Prostate gland (tissue), 2 donors: Measurements from ENCODE around the gene AIFM1.

Experiments
- POLR2A ChIP-seq: fragments of 450-650 bp; IDR thresholded peaks from one replicate; pipeline ENCODE4 v1.6.1; 2016; ENCODE audit warnings: antibody characterized with exemption, mild to moderate bottlenecking
- TF ChIP-seq, protein P1 (sequence below), 4 experiments: fragments of 200-600 bp in 2 of 4; fragments of 450-650 bp in 2 of 4; sonication (generic) in 2 of 4; IDR thresholded peaks; 1 replicate in 3 of 4; 2 replicates in 1 of 4; pipeline ENCODE4 v1.5.1; 2016 to 2019; ENCODE audit warnings: antibody characterized with exemption in 4 of 4, mild to moderate bottlenecking in 2 of 4, moderate library complexity in 2 of 4

DNA sequence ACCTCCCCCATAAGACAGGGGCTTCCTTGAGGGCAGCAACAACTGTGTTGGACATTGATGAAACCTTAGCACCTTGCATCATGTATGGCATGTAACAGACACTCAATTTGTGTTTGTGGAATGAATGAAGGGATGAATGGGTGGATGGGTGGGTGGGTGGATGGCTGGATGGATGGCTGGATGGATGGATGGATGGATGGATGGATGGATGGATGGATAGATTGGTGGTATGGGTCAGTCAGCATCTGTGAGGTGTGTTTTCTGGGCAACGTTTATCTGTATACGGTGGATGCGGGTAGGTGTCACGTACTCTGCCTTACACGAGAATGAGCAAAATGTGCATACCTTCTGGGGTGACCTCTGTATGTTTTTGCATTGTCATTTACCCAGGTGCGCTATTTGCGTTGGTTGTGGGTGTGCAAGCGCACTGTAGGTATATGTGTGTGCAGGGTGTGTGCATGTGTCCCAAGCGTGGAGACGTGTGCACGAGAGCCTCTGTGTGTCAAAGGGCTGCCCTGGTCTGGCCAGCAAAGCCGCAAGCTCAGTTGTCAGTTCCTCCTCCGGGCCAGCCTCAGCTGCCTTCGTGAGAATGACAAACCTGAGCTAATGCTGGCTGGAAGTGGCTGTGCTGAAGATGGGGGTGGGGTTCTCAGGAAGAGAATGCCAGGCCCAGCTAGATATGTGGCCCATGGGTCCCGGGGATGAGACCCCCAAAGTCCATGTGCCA lies 81.8 kb downstream of the AIFM1 start:
- TF ChIP-seq, protein P1, sequence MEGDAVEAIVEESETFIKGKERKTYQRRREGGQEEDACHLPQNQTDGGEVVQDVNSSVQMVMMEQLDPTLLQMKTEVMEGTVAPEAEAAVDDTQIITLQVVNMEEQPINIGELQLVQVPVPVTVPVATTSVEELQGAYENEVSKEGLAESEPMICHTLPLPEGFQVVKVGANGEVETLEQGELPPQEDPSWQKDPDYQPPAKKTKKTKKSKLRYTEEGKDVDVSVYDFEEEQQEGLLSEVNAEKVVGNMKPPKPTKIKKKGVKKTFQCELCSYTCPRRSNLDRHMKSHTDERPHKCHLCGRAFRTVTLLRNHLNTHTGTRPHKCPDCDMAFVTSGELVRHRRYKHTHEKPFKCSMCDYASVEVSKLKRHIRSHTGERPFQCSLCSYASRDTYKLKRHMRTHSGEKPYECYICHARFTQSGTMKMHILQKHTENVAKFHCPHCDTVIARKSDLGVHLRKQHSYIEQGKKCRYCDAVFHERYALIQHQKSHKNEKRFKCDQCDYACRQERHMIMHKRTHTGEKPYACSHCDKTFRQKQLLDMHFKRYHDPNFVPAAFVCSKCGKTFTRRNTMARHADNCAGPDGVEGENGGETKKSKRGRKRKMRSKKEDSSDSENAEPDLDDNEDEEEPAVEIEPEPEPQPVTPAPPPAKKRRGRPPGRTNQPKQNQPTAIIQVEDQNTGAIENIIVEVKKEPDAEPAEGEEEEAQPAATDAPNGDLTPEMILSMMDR (IDR thresholded peaks at IDR 0.05): no peak
- TF ChIP-seq POLR2A: no peak
